Peyer's patch (tissue), 4 donors: ENCODE measurements around the gene ZNF568. TPM values are rescaled to one million over a fixed set of nuclear protein-coding genes. Genes with fewer than 3 reads are reported as not detected.

Source experiments
- DNase-seq, 3 donors: peaks; one replicate each; pipeline ENCODE4 v3.0.0-alpha.2; 2017 to 2019
- H3K27ac ChIP-seq, 4 donors: fragments of 200-600 bp; sonication (generic); one replicate each; pipeline ENCODE4 v1.5.1; 2016 to 2019
- H3K27me3 ChIP-seq, 2 donors: fragments of 200-600 bp; sonication (generic); one replicate each; pipeline ENCODE4 v1.5.1; 2019
- H3K36me3 ChIP-seq, 3 donors: fragments of 200-600 bp; sonication (generic); one replicate each; pipeline ENCODE4 v1.5.1; 2016 to 2019
- H3K4me1 ChIP-seq, 4 donors: fragments of 200-600 bp; sonication (generic); one replicate each; pipeline ENCODE4 v1.5.1; 2016 to 2019
- H3K4me3 ChIP-seq, 4 donors: fragments of 200-600 bp; sonication (generic); 1 replicate in 3 of 4; 2 replicates in 1 of 4; pipeline ENCODE4 v1.5.1; 2016 to 2019; ENCODE audit warnings: mild to moderate bottlenecking in 1 of 4
- H3K9me3 ChIP-seq, 4 donors: fragments of 200-600 bp; sonication (generic); one replicate each; pipeline ENCODE4 v1.5.1; 2016 to 2019; ENCODE audit warnings: mild to moderate bottlenecking in 1 of 4
- CTCF ChIP-seq, 6 experiments: fragments of 450-650 bp in 4 of 6; fragments of 200-600 bp in 2 of 6; sonication (generic) in 1 of 6; IDR thresholded peaks; one replicate each; pipeline ENCODE4 v1.5.1; 2017 to 2019; ENCODE audit warnings: antibody characterized with exemption in 6 of 6, mild to moderate bottlenecking in 3 of 6, moderate library complexity in 1 of 6
- POLR2A ChIP-seq, 2 donors: fragments of 450-650 bp; IDR thresholded peaks; one replicate each; pipeline ENCODE4 v1.5.1; 2017; ENCODE audit warnings: antibody characterized with exemption in 2 of 2, mild to moderate bottlenecking in 2 of 2, moderate library complexity in 2 of 2
- total RNA-seq, 4 donors: library from RNA; depleted of rRNA; stranded (reverse); fragments of >200 nt; gene quantifications; one replicate each; pipeline ENCODE4 v1.1.0, GENCODE V29; 2016

The ZNF568 gene
- total RNA-seq, 4 donors from 2014 or later: 2.7 to 17.3 (median 3.7) TPM

- Histone ChIP-seq H3K36me3 (no peaks in the 10 kb centered on the region), H3K27me3 (no peaks in the 10 kb centered on the region), H3K27ac (no peak overlapping the region), H3K4me3 (no peak overlapping the region), H3K9me3 (peaks cover 0 to 45% (median 19%) of the 10 kb centered on the region in 4 donors), H3K4me1 (no peaks in the 10 kb centered on the region)
- DNase-seq: no peak
- TF ChIP-seq POLR2A (IDR thresholded peaks at IDR 0.05) (no peak), CTCF (IDR thresholded peaks at IDR 0.05) (no peak)
These were observed 98.3 kb downstream of the ZNF568 start for GRCh38 chr19:37014456-37014855.

- no peak for DNase-seq
- TF ChIP-seq CTCF (IDR thresholded peaks at IDR 0.05): no peak
- no peak for TF ChIP-seq POLR2A (IDR thresholded peaks at IDR 0.05)
These were observed 129.0 kb downstream of the ZNF568 start for GRCh38 chr19:37045140-37045539.

More at GRCh38 chr19:37045140-37045539, 129.0 kb downstream of the ZNF568 start:
- peaks cover 0 to 6% (median 0%) of the 10 kb centered on the region in 4 donors for H3K9me3 ChIP-seq
- H3K4me3 ChIP-seq: no peak overlapping the region
- H3K4me1 ChIP-seq: no peaks in the 10 kb centered on the region
- no peak overlapping the region for H3K27ac ChIP-seq
- no peaks in the 10 kb centered on the region for H3K27me3 ChIP-seq
- no peaks in the 10 kb centered on the region for H3K36me3 ChIP-seq

Other genes with a start within 250 kb of the ZNF568 start
- gene ZNF461, start 249.5 kb upstream of the ZNF568 start, total RNA-seq: 10 to 100 TPM in 1 of 4 donors, 1 to 10 TPM in 3; 5.4 to 14.9 (median 8.5) TPM
- gene ZNF567, start 228.7 kb upstream of the ZNF568 start, total RNA-seq: 10 to 100 TPM in 1 of 4 donors, 1 to 10 TPM in 3; 5.3 to 18.2 (median 8.7) TPM
- 1 to 10 TPM; 1.9 to 3.3 (median 2.5) TPM for gene ZNF850, start 143.5 kb upstream of the ZNF568 start, total RNA-seq
- gene ZNF790, start 77.9 kb upstream of the ZNF568 start, total RNA-seq: 1 to 10 TPM; 3.2 to 6.6 (median 4.4) TPM
- gene ZNF345, start 65.5 kb upstream of the ZNF568 start, total RNA-seq: 10 to 100 TPM in 1 of 4 donors, 1 to 10 TPM in 3; 3.0 to 19.8 (median 3.7) TPM
- 1 to 10 TPM; 1.1 to 2.0 (median 1.8) TPM for gene ZNF829, start within 50 bp of the ZNF568 start, total RNA-seq
- gene ZNF420, start 162.1 kb downstream of the ZNF568 start, total RNA-seq: 10 to 100 TPM in 1 of 4 donors, 1 to 10 TPM in 3; 1.9 to 17.3 (median 9.0) TPM